NCI-H2227 treated with DMSO at 0.1 percent for 48 hours (cell line): ENCODE results near the gene KIRREL3.
A peak's percentile ranks its signal among the peaks of the same experiment; 100 is the strongest.

Experiments
- DNase-seq: peaks from one replicate; lab custom pipeline; 2025; lab: John Stamatoyannopoulos, UW

The KIRREL3 gene

GRCh38 chr11:126782810-126783209 is 217.8 kb downstream of the KIRREL3 start:
- DNase-seq = no peak

GRCh38 chr11:126781942-126782341 is 218.6 kb downstream of the KIRREL3 start:
- no peak for DNase-seq

GRCh38 chr11:126776119-126776518 is 224.5 kb downstream of the KIRREL3 start:
- no peak for DNase-seq

GRCh38 chr11:126772267-126772666 is 228.3 kb downstream of the KIRREL3 start:
- DNase-seq = no peak

GRCh38 chr11:126768702-126769101 is 231.9 kb downstream of the KIRREL3 start:
- no peak for DNase-seq

- no peak for DNase-seq
Observed at GRCh38 chr11:126766440-126766839, 234.1 kb downstream of the KIRREL3 start.

- no peak for DNase-seq
Observed at GRCh38 chr11:126765196-126765595, 235.4 kb downstream of the KIRREL3 start.

GRCh38 chr11:126764231-126764630 is 236.3 kb downstream of the KIRREL3 start:
- DNase-seq = no peak

- DNase-seq = no peak
Observed at GRCh38 chr11:126756855-126757254, 243.7 kb downstream of the KIRREL3 start.

GRCh38 chr11:126756421-126756820 is 244.1 kb downstream of the KIRREL3 start:
- no peak for DNase-seq

- no peak for DNase-seq
Observed at GRCh38 chr11:126755526-126755925, 245.0 kb downstream of the KIRREL3 start.

GRCh38 chr11:126754591-126755426 is 245.8 kb downstream of the KIRREL3 start:
- peak; percentile 15 for DNase-seq

- no peak for DNase-seq
Observed at GRCh38 chr11:126753990-126754389, 246.6 kb downstream of the KIRREL3 start.

- DNase-seq = no peak
Observed at GRCh38 chr11:126751242-126751641, 249.3 kb downstream of the KIRREL3 start.

GRCh38 chr11:126748793-126749192 is 251.8 kb downstream of the KIRREL3 start:
- no peak for DNase-seq

GRCh38 chr11:126748100-126748791 is 252.3 kb downstream of the KIRREL3 start:
- peak; percentile 66 for DNase-seq

- DNase-seq = no peak
Observed at GRCh38 chr11:126747315-126747714, 253.3 kb downstream of the KIRREL3 start.

- DNase-seq = no peak
Observed at GRCh38 chr11:126746443-126746842, 254.1 kb downstream of the KIRREL3 start.

GRCh38 chr11:126744699-126745098 is 255.9 kb downstream of the KIRREL3 start:
- DNase-seq = no peak

GRCh38 chr11:126743628-126744027 is 256.9 kb downstream of the KIRREL3 start:
- no peak for DNase-seq

- DNase-seq = no peak
Observed at GRCh38 chr11:126742582-126742981, 258.0 kb downstream of the KIRREL3 start.

GRCh38 chr11:126740846-126741245 is 259.7 kb downstream of the KIRREL3 start:
- DNase-seq = no peak

GRCh38 chr11:126739499-126740145 is 260.9 kb downstream of the KIRREL3 start:
- DNase-seq = no peak
